Endodermal cell (in vitro differentiated cells): ENCODE results near the gene PEAK3. TPM values are rescaled to one million over a fixed set of nuclear protein-coding genes. Genes with fewer than 3 reads are reported as not detected.
A peak's percentile ranks its signal among the peaks of the same experiment; 100 is the strongest.

Experiments
- DNase-seq: peaks from one replicate; pipeline ENCODE4 v3.0.0-alpha.2; 2017
- H3K27ac ChIP-seq: 2 replicates; pipeline ENCODE4 v1.5.1; 2013; ENCODE audit warnings: mild to moderate bottlenecking, low read depth, low read length, moderate library complexity
- H3K27me3 ChIP-seq: 2 replicates; pipeline ENCODE4 v1.6.1; 2013; ENCODE audit warnings: mild to moderate bottlenecking, low read length, moderate library complexity; ENCODE audit not compliant: insufficient read depth, control insufficient read depth, poor library complexity, severe bottlenecking
- H3K36me3 ChIP-seq: 2 replicates; pipeline ENCODE4 v1.7.0; 2013; ENCODE audit warnings: mild to moderate bottlenecking, low read length, moderate library complexity; ENCODE audit not compliant: control insufficient read depth, insufficient read depth
- H3K4me1 ChIP-seq: one replicate; pipeline ENCODE4 v1.7.0; 2013; ENCODE audit warnings: low read length; ENCODE audit not compliant: control insufficient read depth, insufficient read depth
- H3K4me3 ChIP-seq: 2 replicates; pipeline ENCODE4 v1.5.1; 2013; ENCODE audit warnings: mild to moderate bottlenecking, low read length, moderate library complexity
- H3K9ac ChIP-seq: 2 replicates; pipeline ENCODE4 v1.6.1; 2013; ENCODE audit warnings: mild to moderate bottlenecking, low read length, moderate library complexity; ENCODE audit not compliant: poor library complexity, severe bottlenecking; ENCODE audit errors: extremely low read depth
- H3K9me3 ChIP-seq: 2 replicates; pipeline ENCODE4 v1.6.1; 2013; ENCODE audit warnings: mild to moderate bottlenecking, low read length, moderate library complexity; ENCODE audit not compliant: control insufficient read depth
- H3K27ac Mint-ChIP-seq: 2 replicates; pipeline ENCODE4 v1.8.0; 2020; ENCODE audit warnings: mixed read lengths
- H3K27me3 Mint-ChIP-seq: 2 replicates; pipeline ENCODE4 v1.8.0; 2021; ENCODE audit warnings: mild to moderate bottlenecking, mixed read lengths; ENCODE audit not compliant: insufficient read depth
- H3K36me3 Mint-ChIP-seq: 2 replicates; pipeline ENCODE4 v1.8.0; 2020; ENCODE audit warnings: low read depth, mixed read lengths
- H3K4me1 Mint-ChIP-seq: 2 replicates; pipeline ENCODE4 v1.8.0; 2020; ENCODE audit warnings: mixed read lengths
- H3K4me3 Mint-ChIP-seq: 2 replicates; pipeline ENCODE4 v1.8.0; 2020; ENCODE audit warnings: mild to moderate bottlenecking, moderate library complexity, mixed read lengths
- H3K9me3 Mint-ChIP-seq: 2 replicates; pipeline ENCODE4 v1.8.0; 2020; ENCODE audit warnings: mild to moderate bottlenecking, mixed read lengths
- WGBS, 2 experiments: methylation state at CpG; one replicate each; pipeline versions ENCODE4 v1.1.5 to v1.1.7; 2013; ENCODE audit warnings: missing lambda C conversion rate in 2 of 2, mixed read lengths in 1 of 2; ENCODE audit not compliant: insufficient coverage in 1 of 2, insufficient read length in 1 of 2; 5-methylcytosine and 5-hydroxymethylcytosine counted together
- total RNA-seq, 2 donors: library from RNA; stranded (reverse); fragmentation: NEBNext Ultra II Directional in 1 of 2; extraction: Animal tissue kit (Norgen Biotek cat#: 25700) in 1 of 2; gene quantifications; 2 replicates in 1 of 2; 3 replicates in 1 of 2; pipeline ENCODE4 v1.2.1, GENCODE V29; 2021
- TF ChIP-seq, protein P1 (sequence below): fragments of 200-600 bp; sonication (generic); conservative IDR thresholded peaks from 2 replicates; pipeline ENCODE4 v1.5.0; 2021; ENCODE audit warnings: antibody characterized with exemption, mild to moderate bottlenecking

The PEAK3 gene
- total RNA-seq, 2 donors from 2014 or later: not detected

DNA sequence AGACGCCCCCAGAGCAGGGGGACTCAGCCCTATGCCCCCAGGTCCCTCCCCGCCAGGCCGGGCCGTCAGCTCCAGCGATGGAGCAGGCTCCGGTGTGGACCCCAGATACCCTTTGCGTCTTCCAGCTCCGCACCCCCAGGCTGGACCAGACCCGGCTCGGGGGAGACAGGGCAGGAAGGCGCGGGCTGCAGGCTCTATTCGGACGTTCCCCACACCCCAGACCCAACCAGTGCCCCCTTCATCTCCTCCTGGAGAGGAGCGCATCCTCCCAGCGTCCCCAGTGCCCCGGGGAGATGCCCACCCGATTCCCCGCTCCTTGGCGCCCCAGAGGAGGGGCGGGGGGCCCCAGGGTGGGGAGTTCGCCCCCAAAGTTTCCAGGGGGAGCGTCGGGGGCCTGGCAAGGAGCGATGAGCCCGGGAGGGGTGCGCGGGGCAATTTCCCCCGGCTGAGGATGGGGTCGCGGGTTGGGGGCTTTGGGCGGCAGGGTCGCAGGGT is 25.6 kb upstream of the PEAK3 start:
- Mint-ChIP-seq H3K4me3 (peak overlapping the region; percentile 8), H3K36me3 (peaks cover 1% of the 10 kb centered on the region), H3K27ac (no peak overlapping the region), H3K4me1 (peaks cover 2% of the 10 kb centered on the region), H3K27me3 (peaks cover 52% of the 10 kb centered on the region), H3K9me3 (peaks cover 2% of the 10 kb centered on the region)
- Histone ChIP-seq H3K4me3 (no peak overlapping the region), H3K27me3 (peaks cover 21% of the 10 kb centered on the region), H3K9ac (no peak overlapping the region), H3K27ac (no peak overlapping the region), H3K9me3 (no peaks in the 10 kb centered on the region), H3K36me3 (no peaks in the 10 kb centered on the region), H3K4me1 (no peaks in the 10 kb centered on the region)
- TF ChIP-seq, protein P1, sequence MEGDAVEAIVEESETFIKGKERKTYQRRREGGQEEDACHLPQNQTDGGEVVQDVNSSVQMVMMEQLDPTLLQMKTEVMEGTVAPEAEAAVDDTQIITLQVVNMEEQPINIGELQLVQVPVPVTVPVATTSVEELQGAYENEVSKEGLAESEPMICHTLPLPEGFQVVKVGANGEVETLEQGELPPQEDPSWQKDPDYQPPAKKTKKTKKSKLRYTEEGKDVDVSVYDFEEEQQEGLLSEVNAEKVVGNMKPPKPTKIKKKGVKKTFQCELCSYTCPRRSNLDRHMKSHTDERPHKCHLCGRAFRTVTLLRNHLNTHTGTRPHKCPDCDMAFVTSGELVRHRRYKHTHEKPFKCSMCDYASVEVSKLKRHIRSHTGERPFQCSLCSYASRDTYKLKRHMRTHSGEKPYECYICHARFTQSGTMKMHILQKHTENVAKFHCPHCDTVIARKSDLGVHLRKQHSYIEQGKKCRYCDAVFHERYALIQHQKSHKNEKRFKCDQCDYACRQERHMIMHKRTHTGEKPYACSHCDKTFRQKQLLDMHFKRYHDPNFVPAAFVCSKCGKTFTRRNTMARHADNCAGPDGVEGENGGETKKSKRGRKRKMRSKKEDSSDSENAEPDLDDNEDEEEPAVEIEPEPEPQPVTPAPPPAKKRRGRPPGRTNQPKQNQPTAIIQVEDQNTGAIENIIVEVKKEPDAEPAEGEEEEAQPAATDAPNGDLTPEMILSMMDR: no peak
- DNase-seq: no peak
- WGBS, 2 experiments: 69 to 70% methylated on average over 9 to 33 of the region's 33 CpGs

DNA sequence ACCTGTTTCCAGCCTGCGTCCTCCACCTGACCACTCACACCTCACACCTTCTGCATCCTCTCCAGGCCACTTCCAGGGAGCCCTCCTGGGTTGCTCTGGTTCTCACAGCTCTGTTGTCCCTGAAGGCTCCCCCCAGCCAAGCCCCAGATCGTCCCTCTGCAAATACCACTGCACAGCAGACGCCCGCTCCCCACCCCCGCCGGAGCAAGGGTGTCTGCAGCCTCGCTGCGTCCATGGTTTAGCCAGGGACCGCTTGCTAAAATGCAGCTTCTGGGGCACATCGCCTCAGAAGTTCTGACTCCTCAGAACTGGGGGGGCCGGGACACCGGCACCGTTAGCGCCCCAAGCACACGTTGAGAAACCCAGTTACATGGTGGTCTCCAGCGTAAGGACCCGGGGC is 25.0 kb upstream of the PEAK3 start:
- Histone ChIP-seq H3K4me3 (no peak overlapping the region), H3K9ac (no peak overlapping the region), H3K27me3 (peaks cover 21% of the 10 kb centered on the region), H3K36me3 (no peaks in the 10 kb centered on the region), H3K9me3 (no peaks in the 10 kb centered on the region), H3K27ac (no peak overlapping the region), H3K4me1 (no peaks in the 10 kb centered on the region)
- no peak overlapping the region for H3K4me3 Mint-ChIP-seq
- peaks cover 1% of the 10 kb centered on the region for H3K36me3 Mint-ChIP-seq
- 87 to 90% methylated on average over 16 to 17 of the region's 17 CpGs for WGBS, 2 experiments
- TF ChIP-seq, protein P1: no peak
- H3K4me1 Mint-ChIP-seq: peaks cover 2% of the 10 kb centered on the region
- no peak overlapping the region for H3K27ac Mint-ChIP-seq
- DNase-seq: no peak
- H3K9me3 Mint-ChIP-seq: peaks cover 2% of the 10 kb centered on the region
- H3K27me3 Mint-ChIP-seq: peaks cover 50% of the 10 kb centered on the region

DNA sequence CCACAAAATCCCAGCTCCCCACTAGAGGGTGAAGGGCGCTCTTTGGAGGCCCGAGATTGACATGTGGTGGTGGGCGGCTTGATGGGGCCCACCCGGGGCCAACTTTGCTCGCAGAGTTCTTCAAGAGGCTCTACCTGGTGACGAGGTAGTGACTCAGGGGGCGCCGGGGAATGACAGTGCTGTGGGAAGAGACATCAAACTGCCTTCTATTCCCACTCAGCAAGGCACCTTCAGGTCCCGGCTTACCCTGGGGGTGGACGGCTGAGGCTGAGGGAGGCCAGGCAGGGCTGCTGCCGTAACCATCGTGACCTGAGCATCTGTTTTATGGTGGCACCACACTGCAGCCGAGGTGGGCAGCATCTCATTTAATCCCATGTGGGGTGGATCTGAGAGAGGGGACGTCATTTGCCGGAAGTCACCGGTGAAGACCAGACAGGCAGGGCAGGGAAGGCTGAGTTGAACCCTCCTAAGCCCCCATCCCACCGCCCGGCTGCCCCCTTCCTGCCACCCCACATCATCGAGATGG is 24.4 kb upstream of the PEAK3 start:
- Histone ChIP-seq H3K9me3 (no peaks in the 10 kb centered on the region), H3K36me3 (no peaks in the 10 kb centered on the region), H3K9ac (no peak overlapping the region), H3K4me1 (no peaks in the 10 kb centered on the region), H3K27me3 (peaks cover 21% of the 10 kb centered on the region), H3K27ac (no peak overlapping the region), H3K4me3 (no peak overlapping the region)
- TF ChIP-seq, protein P1: no peak
- no peak overlapping the region for H3K4me3 Mint-ChIP-seq
- peaks cover 1% of the 10 kb centered on the region for H3K36me3 Mint-ChIP-seq
- H3K27me3 Mint-ChIP-seq: peaks cover 52% of the 10 kb centered on the region
- peaks cover 2% of the 10 kb centered on the region for H3K4me1 Mint-ChIP-seq
- 85 to 92% methylated on average over 18 to 19 of the region's 19 CpGs for WGBS, 2 experiments
- H3K27ac Mint-ChIP-seq: no peak overlapping the region
- H3K9me3 Mint-ChIP-seq: peaks cover 2% of the 10 kb centered on the region
- DNase-seq: no peak
